HEK293 (cell line): ENCODE results near the gene ZNF562.

Source experiments
- BCL11A ChIP-seq: fragments of 450-650 bp; formaldehyde crosslinking; IDR thresholded peaks from 2 replicates; pipeline ENCODE4 v1.5.1; 2016; ENCODE audit warnings: low read depth, missing biosample characterization, missing genetic modification characterization
- GLIS1 ChIP-seq: fragments of 450-650 bp; formaldehyde crosslinking; IDR thresholded peaks from 2 replicates; pipeline ENCODE4 v1.5.1; 2016; ENCODE audit warnings: missing biosample characterization, missing genetic modification characterization
- KLF1 ChIP-seq: fragments of 450-650 bp; formaldehyde crosslinking; IDR thresholded peaks from 2 replicates; pipeline ENCODE4 v1.5.1; 2016; ENCODE audit warnings: missing biosample characterization, missing genetic modification characterization
- PRDM1 ChIP-seq: fragments of 450-650 bp; formaldehyde crosslinking; IDR thresholded peaks from 2 replicates; pipeline ENCODE4; 2016; ENCODE audit warnings: missing biosample characterization, missing genetic modification characterization
- REPIN1 ChIP-seq: fragments of 450-650 bp; formaldehyde crosslinking; IDR thresholded peaks from 2 replicates; pipeline ENCODE4 v1.5.1; 2017; ENCODE audit warnings: missing biosample characterization, missing genetic modification characterization, low read depth
- SALL2 ChIP-seq: fragments of 450-650 bp; formaldehyde crosslinking; IDR thresholded peaks from 2 replicates; pipeline ENCODE4 v1.5.0; 2017; ENCODE audit warnings: missing biosample characterization, mild to moderate bottlenecking, missing genetic modification characterization, borderline replicate concordance
- SCRT2 ChIP-seq: fragments of 450-650 bp; formaldehyde crosslinking; IDR thresholded peaks from 2 replicates; pipeline ENCODE4 v1.5.1; 2016; ENCODE audit warnings: missing biosample characterization, missing genetic modification characterization
- SETDB1 ChIP-seq: IDR thresholded peaks from one replicate; pipeline ENCODE4 v1.6.1; 2017; ENCODE audit warnings: mild to moderate bottlenecking, low read length, moderate library complexity, mixed read lengths; ENCODE audit not compliant: insufficient read length
- SP2 ChIP-seq: fragments of 450-650 bp; formaldehyde crosslinking; IDR thresholded peaks from 2 replicates; pipeline ENCODE4 v1.5.1; 2016; ENCODE audit warnings: missing biosample characterization, missing genetic modification characterization
- SP3 ChIP-seq: fragments of 450-650 bp; formaldehyde crosslinking; IDR thresholded peaks from 2 replicates; pipeline ENCODE4 v1.5.1; 2016; ENCODE audit warnings: missing biosample characterization, missing genetic modification characterization
- TRIM28 ChIP-seq: IDR thresholded peaks from 2 replicates; pipeline ENCODE4 v1.6.1; 2011; ENCODE audit warnings: low read length, control low read depth, borderline replicate concordance
- YY1 ChIP-seq: fragments of 450-650 bp; formaldehyde crosslinking; IDR thresholded peaks from 2 replicates; pipeline ENCODE4 v1.5.1; 2018; ENCODE audit warnings: missing biosample characterization, missing genetic modification characterization
- ZBTB21 ChIP-seq: fragments of 450-650 bp; formaldehyde crosslinking; IDR thresholded peaks from 2 replicates; pipeline ENCODE4 v1.5.1; 2017; ENCODE audit warnings: missing biosample characterization, missing genetic modification characterization
- ZBTB48 ChIP-seq: fragments of 450-650 bp; formaldehyde crosslinking; IDR thresholded peaks from 2 replicates; pipeline ENCODE4 v1.5.1; 2016; ENCODE audit warnings: missing biosample characterization, missing genetic modification characterization
- ZBTB8A ChIP-seq: fragments of 450-650 bp; formaldehyde crosslinking; IDR thresholded peaks from 2 replicates; pipeline ENCODE4 v1.5.1; 2016; ENCODE audit warnings: missing biosample characterization, missing genetic modification characterization
- ZNF169 ChIP-seq: fragments of 450-650 bp; formaldehyde crosslinking; IDR thresholded peaks from 2 replicates; pipeline ENCODE4 v1.5.1; 2016; ENCODE audit warnings: missing biosample characterization, missing genetic modification characterization
- ZNF174 ChIP-seq: fragments of 450-650 bp; formaldehyde crosslinking; IDR thresholded peaks from 2 replicates; pipeline ENCODE4 v1.5.0; 2017; ENCODE audit warnings: missing biosample characterization, mild to moderate bottlenecking, missing genetic modification characterization
- ZNF184 ChIP-seq: fragments of 450-650 bp; IDR thresholded peaks from 2 replicates; pipeline ENCODE4 v1.5.1; 2018; ENCODE audit warnings: missing biosample characterization, mild to moderate bottlenecking, missing genetic modification characterization
- ZNF19 ChIP-seq: fragments of 450-650 bp; formaldehyde crosslinking; IDR thresholded peaks from 2 replicates; pipeline ENCODE4; 2016; ENCODE audit warnings: missing biosample characterization, missing genetic modification characterization, low read depth
- ZNF2 ChIP-seq: fragments of 450-650 bp; formaldehyde crosslinking; IDR thresholded peaks from 2 replicates; pipeline ENCODE4 v1.5.1; 2016; ENCODE audit warnings: missing biosample characterization, missing genetic modification characterization
- ZNF223 ChIP-seq: fragments of 450-650 bp; formaldehyde crosslinking; IDR thresholded peaks from 2 replicates; pipeline ENCODE4 v1.5.1; 2016; ENCODE audit warnings: missing biosample characterization, missing genetic modification characterization
- ZNF24 ChIP-seq: fragments of 450-650 bp; formaldehyde crosslinking; IDR thresholded peaks from 2 replicates; pipeline ENCODE4 v1.5.1; 2016; ENCODE audit warnings: missing biosample characterization, missing genetic modification characterization
- ZNF266 ChIP-seq: fragments of 450-650 bp; formaldehyde crosslinking; IDR thresholded peaks from 2 replicates; pipeline ENCODE4 v1.5.1; 2016; ENCODE audit warnings: missing biosample characterization, missing genetic modification characterization, low read depth
- ZNF561 ChIP-seq: fragments of 450-650 bp; IDR thresholded peaks from 2 replicates; pipeline ENCODE4 v1.5.1; 2018; ENCODE audit warnings: missing biosample characterization, missing genetic modification characterization, borderline replicate concordance
- ZNF571 ChIP-seq: fragments of 450-650 bp; formaldehyde crosslinking; IDR thresholded peaks from 2 replicates; pipeline ENCODE4 v1.5.0; 2017; ENCODE audit warnings: missing biosample characterization, missing genetic modification characterization
- ZNF623 ChIP-seq: fragments of 450-650 bp; formaldehyde crosslinking; IDR thresholded peaks from 2 replicates; pipeline ENCODE4 v1.5.1; 2016; ENCODE audit warnings: missing biosample characterization, missing genetic modification characterization
- ZNF670 ChIP-seq: fragments of 450-650 bp; formaldehyde crosslinking; IDR thresholded peaks from 2 replicates; pipeline ENCODE4 v1.5.1; 2016; ENCODE audit warnings: missing biosample characterization, missing genetic modification characterization, low read depth
- ZNF837 ChIP-seq: fragments of 450-650 bp; formaldehyde crosslinking; IDR thresholded peaks from 2 replicates; pipeline ENCODE4 v1.5.1; 2016; ENCODE audit warnings: missing biosample characterization, missing genetic modification characterization
- TF ChIP-seq, protein P1 (sequence below): fragments of 450-650 bp; formaldehyde crosslinking; IDR thresholded peaks from 2 replicates; pipeline ENCODE4 v1.5.1; 2016; ENCODE audit warnings: missing biosample characterization, missing genetic modification characterization
- TF ChIP-seq, protein P2 (sequence below): fragments of 450-650 bp; formaldehyde crosslinking; IDR thresholded peaks from 2 replicates; pipeline ENCODE4 v1.5.1; 2016; ENCODE audit warnings: missing biosample characterization, missing genetic modification characterization, low read depth
- TF ChIP-seq, protein P3 (sequence below): fragments of 450-650 bp; formaldehyde crosslinking; IDR thresholded peaks from 2 replicates; pipeline ENCODE4 v1.5.1; 2016; ENCODE audit warnings: missing biosample characterization, missing genetic modification characterization
- TF ChIP-seq, protein P4 (sequence below): fragments of 450-650 bp; formaldehyde crosslinking; IDR thresholded peaks from 2 replicates; pipeline ENCODE4 v1.5.1; 2016; ENCODE audit warnings: missing biosample characterization, missing genetic modification characterization
- TF ChIP-seq, protein P5 (sequence below): fragments of 450-650 bp; formaldehyde crosslinking; IDR thresholded peaks from 2 replicates; pipeline ENCODE4 v1.5.1; 2016; ENCODE audit warnings: missing biosample characterization, missing genetic modification characterization

Gene ZNF562

DNA sequence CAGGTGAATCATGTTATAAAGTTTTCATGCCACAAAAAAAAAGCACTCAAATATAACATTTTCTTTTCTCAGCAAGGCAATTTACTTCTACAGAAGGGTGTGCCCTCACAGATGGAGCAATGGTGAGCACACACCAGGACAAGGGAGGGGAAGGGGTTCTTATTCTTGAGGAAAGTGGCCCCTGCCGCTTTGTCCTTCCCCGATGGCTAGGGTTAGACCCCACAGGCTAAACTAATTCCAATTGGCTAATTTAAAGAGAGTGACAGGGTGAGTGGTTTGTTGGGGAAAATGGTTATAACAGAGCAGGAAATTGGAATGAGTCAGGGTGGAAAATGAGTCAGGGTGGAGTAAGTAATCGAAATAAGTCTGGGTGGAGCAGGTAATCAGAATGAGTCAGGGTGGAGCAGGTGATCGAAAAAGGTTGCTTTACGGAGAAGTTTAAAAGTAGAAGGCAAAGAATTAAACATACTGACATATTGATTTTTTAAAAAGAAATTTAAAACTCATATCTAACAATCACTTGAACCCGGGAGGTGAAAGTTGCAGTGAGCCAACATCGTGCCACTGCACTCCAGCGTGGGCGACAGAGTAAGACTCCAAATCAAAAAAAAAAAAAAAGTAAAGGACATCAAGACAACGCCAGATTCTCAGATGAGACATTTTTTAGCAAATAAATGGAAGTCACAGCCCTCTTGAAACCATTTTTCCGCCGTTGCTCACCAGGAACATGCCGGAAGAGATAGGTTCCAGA is 813 bp downstream of the ZNF562 start (continued):
- TF ChIP-seq SP2 (tag by site-specific recombination) (peak; percentile 52), ZNF169 (tag by site-specific recombination) (no peak), ZNF19 (no peak), YY1 (tag by site-specific recombination) (no peak), ZNF2 (tag by site-specific recombination) (no peak), ZNF670 (no peak), ZNF223 (peak; percentile 83; the same call in 1 of the 2 replicates), ZBTB8A (tag by site-specific recombination) (no peak), SP3 (tag by site-specific recombination) (no peak), BCL11A (tag by site-specific recombination) (no peak), ZNF184 (tag by site-specific recombination) (no peak), SCRT2 (tag by site-specific recombination) (no peak), SETDB1 (peak; percentile 99), ZNF561 (tag by site-specific recombination) (0 out of 2 replicates have a peak, but pooled peaks have one; percentile 32), ZBTB48 (tag by site-specific recombination) (no peak), ZNF266 (no peak), ZBTB21 (tag by site-specific recombination) (no peak), SALL2 (no peak), PRDM1 (tag by site-specific recombination) (peak; percentile 29; the same call in 1 of the 2 replicates), ZNF174 (tag by site-specific recombination) (no peak), GLIS1 (no peak), TRIM28 (no peak), ZNF24 (tag by site-specific recombination) (no peak), ZNF837 (tag by site-specific recombination) (no peak), REPIN1 (tag by site-specific recombination) (no peak), ZNF571 (tag by site-specific recombination) (no peak), KLF1 (tag by site-specific recombination) (0 out of 2 replicates have a peak, but pooled peaks have one; percentile 21), ZNF623 (tag by site-specific recombination) (no peak)
- TF ChIP-seq, protein P1, sequence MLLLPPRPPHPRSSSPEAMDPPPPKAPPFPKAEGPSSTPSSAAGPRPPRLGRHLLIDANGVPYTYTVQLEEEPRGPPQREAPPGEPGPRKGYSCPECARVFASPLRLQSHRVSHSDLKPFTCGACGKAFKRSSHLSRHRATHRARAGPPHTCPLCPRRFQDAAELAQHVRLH (tag by site-specific recombination), result no peak
- TF ChIP-seq, protein P2, sequence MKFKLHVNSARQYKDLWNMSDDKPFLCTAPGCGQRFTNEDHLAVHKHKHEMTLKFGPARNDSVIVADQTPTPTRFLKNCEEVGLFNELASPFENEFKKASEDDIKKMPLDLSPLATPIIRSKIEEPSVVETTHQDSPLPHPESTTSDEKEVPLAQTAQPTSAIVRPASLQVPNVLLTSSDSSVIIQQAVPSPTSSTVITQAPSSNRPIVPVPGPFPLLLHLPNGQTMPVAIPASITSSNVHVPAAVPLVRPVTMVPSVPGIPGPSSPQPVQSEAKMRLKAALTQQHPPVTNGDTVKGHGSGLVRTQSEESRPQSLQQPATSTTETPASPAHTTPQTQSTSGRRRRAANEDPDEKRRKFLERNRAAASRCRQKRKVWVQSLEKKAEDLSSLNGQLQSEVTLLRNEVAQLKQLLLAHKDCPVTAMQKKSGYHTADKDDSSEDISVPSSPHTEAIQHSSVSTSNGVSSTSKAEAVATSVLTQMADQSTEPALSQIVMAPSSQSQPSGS (tag by site-specific recombination), result no peak
- TF ChIP-seq, protein P3, sequence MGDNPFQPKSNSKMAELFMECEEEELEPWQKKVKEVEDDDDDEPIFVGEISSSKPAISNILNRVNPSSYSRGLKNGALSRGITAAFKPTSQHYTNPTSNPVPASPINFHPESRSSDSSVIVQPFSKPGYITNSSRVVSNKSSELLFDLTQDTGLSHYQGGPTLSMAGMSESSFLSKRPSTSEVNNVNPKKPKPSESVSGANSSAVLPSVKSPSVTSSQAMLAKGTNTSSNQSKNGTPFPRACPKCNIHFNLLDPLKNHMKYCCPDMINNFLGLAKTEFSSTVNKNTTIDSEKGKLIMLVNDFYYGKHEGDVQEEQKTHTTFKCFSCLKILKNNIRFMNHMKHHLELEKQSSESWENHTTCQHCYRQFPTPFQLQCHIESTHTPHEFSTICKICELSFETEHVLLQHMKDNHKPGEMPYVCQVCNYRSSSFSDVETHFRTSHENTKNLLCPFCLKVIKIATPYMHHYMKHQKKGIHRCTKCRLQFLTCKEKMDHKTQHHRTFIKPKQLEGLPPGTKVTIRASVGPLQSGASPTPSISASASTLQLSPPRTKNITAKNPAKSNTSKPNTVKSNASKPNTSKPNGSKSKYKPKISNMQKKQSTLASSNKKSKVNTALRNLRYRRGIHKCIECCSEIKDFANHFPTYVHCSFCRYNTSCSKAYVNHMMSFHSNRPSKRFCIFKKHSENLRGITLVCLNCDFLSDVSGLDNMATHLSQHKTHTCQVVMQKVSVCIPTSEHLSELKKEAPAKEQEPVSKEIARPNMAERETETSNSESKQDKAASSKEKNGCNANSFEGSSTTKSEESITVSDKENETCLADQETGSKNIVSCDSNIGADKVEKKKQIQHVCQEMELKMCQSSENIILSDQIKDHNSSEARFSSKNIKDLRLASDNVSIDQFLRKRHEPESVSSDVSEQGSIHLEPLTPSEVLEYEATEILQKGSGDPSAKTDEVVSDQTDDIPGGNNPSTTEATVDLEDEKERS (tag by site-specific recombination), result peak; percentile 82
- TF ChIP-seq, protein P4, sequence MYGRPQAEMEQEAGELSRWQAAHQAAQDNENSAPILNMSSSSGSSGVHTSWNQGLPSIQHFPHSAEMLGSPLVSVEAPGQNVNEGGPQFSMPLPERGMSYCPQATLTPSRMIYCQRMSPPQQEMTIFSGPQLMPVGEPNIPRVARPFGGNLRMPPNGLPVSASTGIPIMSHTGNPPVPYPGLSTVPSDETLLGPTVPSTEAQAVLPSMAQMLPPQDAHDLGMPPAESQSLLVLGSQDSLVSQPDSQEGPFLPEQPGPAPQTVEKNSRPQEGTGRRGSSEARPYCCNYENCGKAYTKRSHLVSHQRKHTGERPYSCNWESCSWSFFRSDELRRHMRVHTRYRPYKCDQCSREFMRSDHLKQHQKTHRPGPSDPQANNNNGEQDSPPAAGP (tag by site-specific recombination), result peak; percentile 37; the same call in 1 of the 2 replicates
- TF ChIP-seq, protein P5, sequence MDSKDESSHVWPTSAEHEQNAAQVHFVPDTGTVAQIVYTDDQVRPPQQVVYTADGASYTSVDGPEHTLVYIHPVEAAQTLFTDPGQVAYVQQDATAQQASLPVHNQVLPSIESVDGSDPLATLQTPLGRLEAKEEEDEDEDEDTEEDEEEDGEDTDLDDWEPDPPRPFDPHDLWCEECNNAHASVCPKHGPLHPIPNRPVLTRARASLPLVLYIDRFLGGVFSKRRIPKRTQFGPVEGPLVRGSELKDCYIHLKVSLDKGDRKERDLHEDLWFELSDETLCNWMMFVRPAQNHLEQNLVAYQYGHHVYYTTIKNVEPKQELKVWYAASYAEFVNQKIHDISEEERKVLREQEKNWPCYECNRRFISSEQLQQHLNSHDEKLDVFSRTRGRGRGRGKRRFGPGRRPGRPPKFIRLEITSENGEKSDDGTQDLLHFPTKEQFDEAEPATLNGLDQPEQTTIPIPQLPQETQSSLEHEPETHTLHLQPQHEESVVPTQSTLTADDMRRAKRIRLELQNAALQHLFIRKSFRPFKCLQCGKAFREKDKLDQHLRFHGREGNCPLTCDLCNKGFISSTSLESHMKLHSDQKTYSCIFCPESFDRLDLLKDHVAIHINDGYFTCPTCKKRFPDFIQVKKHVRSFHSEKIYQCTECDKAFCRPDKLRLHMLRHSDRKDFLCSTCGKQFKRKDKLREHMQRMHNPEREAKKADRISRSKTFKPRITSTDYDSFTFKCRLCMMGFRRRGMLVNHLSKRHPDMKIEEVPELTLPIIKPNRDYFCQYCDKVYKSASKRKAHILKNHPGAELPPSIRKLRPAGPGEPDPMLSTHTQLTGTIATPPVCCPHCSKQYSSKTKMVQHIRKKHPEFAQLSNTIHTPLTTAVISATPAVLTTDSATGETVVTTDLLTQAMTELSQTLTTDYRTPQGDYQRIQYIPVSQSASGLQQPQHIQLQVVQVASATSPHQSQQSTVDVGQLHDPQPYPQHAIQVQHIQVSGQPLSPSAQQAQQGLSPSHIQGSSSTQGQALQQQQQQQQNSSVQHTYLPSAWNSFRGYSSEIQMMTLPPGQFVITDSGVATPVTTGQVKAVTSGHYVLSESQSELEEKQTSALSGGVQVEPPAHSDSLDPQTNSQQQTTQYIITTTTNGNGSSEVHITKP (tag by site-specific recombination), result no peak
